Umbilical cord (tissue), 1 donor: ENCODE data around the gene TMEM229A. TPM values are rescaled to one million over a fixed set of nuclear protein-coding genes. Genes with fewer than 3 reads are reported as not detected.

Source experiments
- total RNA-seq: library from RNA; depleted of rRNA; stranded (reverse); fragments of >200 nt; gene quantifications from one replicate; pipeline ENCODE4 v1.2.3, GENCODE V29; 2014; ENCODE audit warnings: low replicate concordance; ENCODE audit not compliant: insufficient read depth

The TMEM229A gene
- total RNA-seq, 1 donor from 2014 or later, result 0.48 TPM

Other genes starting within 250 kb of the TMEM229A start
- gene HYAL4, start 187.9 kb downstream of the TMEM229A start, total RNA-seq, result 2.6 TPM
- gene SPAM1, start 107.8 kb downstream of the TMEM229A start, total RNA-seq, result 1.2 TPM